GM23338 (cell line): ENCODE results near the gene SUPT5H. TPM values are rescaled to one million over a fixed set of nuclear protein-coding genes. Genes with fewer than 3 reads are reported as not detected.

Experiments used
- ATAC-seq: fragments of 200-7000 bp; cut with Tn5 transposase; 3 replicates; pipeline ENCODE4 v1.9.1; 2020
- DNase-seq: peaks from one replicate; pipeline ENCODE4 v3.0.0-alpha.2; 2015; ENCODE audit warnings: low spot score
- H2AFZ ChIP-seq: fragments of 200-600 bp; sonication (generic); 2 replicates; pipeline ENCODE4 v1.8.0; 2016; ENCODE audit warnings: antibody characterized with exemption, mild to moderate bottlenecking, moderate library complexity
- H3F3A ChIP-seq: fragments of 200-600 bp; sonication (generic); replicated peaks from 2 replicates; pipeline ENCODE4 v1.8.0; 2017; ENCODE audit warnings: antibody characterized with exemption, mixed run types, low read depth
- H3K27ac ChIP-seq: fragments of 200-600 bp; sonication (generic); 2 replicates; pipeline ENCODE4 v1.6.1; 2016; ENCODE audit warnings: low read depth
- H3K27me3 ChIP-seq: fragments of 200-600 bp; sonication (generic); 2 replicates; pipeline ENCODE4 v1.8.0; 2016; ENCODE audit warnings: mild to moderate bottlenecking, mixed run types, moderate library complexity; ENCODE audit not compliant: insufficient read depth
- H3K36me3 ChIP-seq: fragments of 200-600 bp; sonication (generic); 2 replicates; pipeline ENCODE4 v1.8.0; 2016; ENCODE audit warnings: mild to moderate bottlenecking; ENCODE audit not compliant: insufficient read depth
- H3K4me1 ChIP-seq: fragments of 200-600 bp; sonication (generic); 2 replicates; pipeline ENCODE4 v1.8.0; 2016; ENCODE audit warnings: mild to moderate bottlenecking, moderate library complexity; ENCODE audit not compliant: insufficient read depth
- H3K4me2 ChIP-seq: fragments of 200-600 bp; sonication (generic); 2 replicates; pipeline ENCODE4 v1.7.1; 2017; ENCODE audit warnings: mixed run types
- H3K4me3 ChIP-seq: fragments of 200-600 bp; sonication (generic); 2 replicates; pipeline ENCODE4 v1.6.1; 2016; ENCODE audit warnings: mixed run types
- H3K79me2 ChIP-seq: fragments of 200-600 bp; sonication (generic); replicated peaks from 2 replicates; pipeline ENCODE4 v1.8.0; 2017; ENCODE audit warnings: mild to moderate bottlenecking; ENCODE audit not compliant: insufficient read depth
- H3K9me2 ChIP-seq: fragments of 200-600 bp; sonication (generic); 2 replicates; pipeline ENCODE4 v1.8.0; 2017; ENCODE audit not compliant: insufficient read depth
- H4K20me1 ChIP-seq: fragments of 200-600 bp; sonication (generic); replicated peaks from 2 replicates; pipeline ENCODE4 v1.8.0; 2017; ENCODE audit warnings: mild to moderate bottlenecking; ENCODE audit not compliant: insufficient read depth
- H3K27ac Mint-ChIP-seq: 2 replicates; pipeline ENCODE4 v1.8.0; 2020; ENCODE audit warnings: inconsistent platforms, mild to moderate bottlenecking, moderate library complexity, mixed read lengths
- H3K27me3 Mint-ChIP-seq: 3 replicates; pipeline ENCODE4 v1.8.0; 2022; ENCODE audit warnings: low read depth, mild to moderate bottlenecking, moderate library complexity, mixed read lengths, inconsistent platforms; ENCODE audit not compliant: insufficient read depth, poor library complexity
- H3K36me3 Mint-ChIP-seq: 3 replicates; pipeline ENCODE4 v1.8.0; 2021; ENCODE audit warnings: low read depth, mild to moderate bottlenecking, inconsistent platforms, moderate library complexity, mixed read lengths
- H3K4me1 Mint-ChIP-seq: 3 replicates; pipeline ENCODE4 v1.8.0; 2020; ENCODE audit warnings: mild to moderate bottlenecking, inconsistent platforms, mixed read lengths
- H3K4me3 Mint-ChIP-seq: 3 replicates; pipeline ENCODE4 v1.8.0; 2021; ENCODE audit warnings: moderate library complexity, mild to moderate bottlenecking, inconsistent platforms, mixed read lengths
- H3K9me3 Mint-ChIP-seq: 3 replicates; pipeline ENCODE4 v1.8.0; 2020; ENCODE audit warnings: moderate library complexity, mild to moderate bottlenecking, inconsistent platforms, mixed read lengths
- CREB1 ChIP-seq: fragments of 250-450 bp; sonication (Bioruptor Pico); IDR thresholded peaks from 2 replicates; pipeline ENCODE4 v1.5.0; 2020; ENCODE audit warnings: low read depth, mild to moderate bottlenecking, moderate library complexity
- ETS1 ChIP-seq: IDR thresholded peaks from 2 replicates; pipeline ENCODE4 v1.6.1; 2016; ENCODE audit warnings: antibody characterized with exemption
- JUNB ChIP-seq: IDR thresholded peaks from one replicate; pipeline ENCODE4 v1.6.1; 2016; ENCODE audit warnings: antibody characterized with exemption; ENCODE audit not compliant: unreplicated experiment
- REST ChIP-seq: IDR thresholded peaks from one replicate; pipeline ENCODE4 v1.6.1; 2018; ENCODE audit warnings: antibody characterized with exemption; ENCODE audit not compliant: unreplicated experiment
- STAT1 ChIP-seq: IDR thresholded peaks from one replicate; pipeline ENCODE4 v1.6.1; 2016; ENCODE audit warnings: antibody characterized with exemption; ENCODE audit not compliant: unreplicated experiment
- ZNF114 ChIP-seq: fragments of 250-450 bp; sonication (Bioruptor Pico); IDR thresholded peaks from 2 replicates; pipeline ENCODE4 v1.5.0; 2020; ENCODE audit warnings: mild to moderate bottlenecking, moderate library complexity
- ZNF331 ChIP-seq: fragments of 250-450 bp; sonication (Bioruptor Pico); IDR thresholded peaks from 2 replicates; pipeline ENCODE4 v1.5.0; 2020; ENCODE audit warnings: low read depth, mild to moderate bottlenecking, moderate library complexity
- ZNF462 ChIP-seq: fragments of 250-450 bp; sonication (Bioruptor Pico); IDR thresholded peaks from 2 replicates; pipeline ENCODE4 v1.5.0; 2020; ENCODE audit warnings: mild to moderate bottlenecking, moderate library complexity
- polyA plus RNA-seq: library from polyadenylated mRNA; unstranded; fragments of >200 nt; fragmentation: Nextera tagmentation; extraction: Ambion mirVana; gene quantifications from 2 replicates; pipeline ENCODE4 v1.2.1, GENCODE V29; 2016
- total RNA-seq: library from RNA; depleted of rRNA; stranded (reverse); fragments of >200 nt; shearing (Covaris generic); gene quantifications from 2 replicates; pipeline ENCODE4 v1.2.3, GENCODE V29; 2014

Gene SUPT5H
- total and polyA plus RNA-seq, 2 experiments from 2014 or later: 108 to 150 TPM

GRCh38 chr19:39448271-39448670 lies 2.9 kb downstream of the SUPT5H start:
- H3K4me1 ChIP-seq: peaks cover 4% of the 10 kb centered on the region; the same call in 1 of the 2 replicates
- H3F3A ChIP-seq: no peaks in the 10 kb centered on the region
- H3K27me3 ChIP-seq: no peaks in the 10 kb centered on the region
- TF ChIP-seq STAT1: no peak
- no peak for TF ChIP-seq JUNB
- no peak for TF ChIP-seq ETS1
- TF ChIP-seq CREB1: no peak
- TF ChIP-seq ZNF114 (CRISPR knock-in tag): no peak
- TF ChIP-seq REST: no peak
- TF ChIP-seq ZNF331: no peak
- TF ChIP-seq ZNF462 (CRISPR knock-in tag): no peak
- H3K9me3 Mint-ChIP-seq: peaks cover 4% of the 10 kb centered on the region; the same call in 1 of the 3 replicates
- H3K27ac Mint-ChIP-seq: no peak overlapping the region
- peaks cover 14% of the 10 kb centered on the region for H3K27me3 Mint-ChIP-seq
- no peak overlapping the region for H3K4me3 ChIP-seq
- H2AFZ ChIP-seq: no peak overlapping the region
- H3K36me3 Mint-ChIP-seq: peaks cover 42% of the 10 kb centered on the region
- H4K20me1 ChIP-seq: peaks cover 28% of the 10 kb centered on the region
- H3K4me3 Mint-ChIP-seq: no peak overlapping the region
- peaks cover 10% of the 10 kb centered on the region for H3K4me1 Mint-ChIP-seq
- H3K79me2 ChIP-seq: peaks cover 84% of the 10 kb centered on the region
- DNase-seq (no peak), ATAC-seq (no peak)
- no peaks in the 10 kb centered on the region for H3K9me2 ChIP-seq
- no peaks in the 10 kb centered on the region; the same call in 1 of the 2 replicates for H3K36me3 ChIP-seq
- no peak overlapping the region for H3K4me2 ChIP-seq
- H3K27ac ChIP-seq: 0 out of 2 replicates have a peak overlapping the region, but pooled peaks have one; percentile 32
